Breast epithelium (tissue), 4 donors: ENCODE data around the gene SEPTIN8. TPM values are rescaled to one million over a fixed set of nuclear protein-coding genes. Genes with fewer than 3 reads are reported as not detected.

Experiments used
- DNase-seq, 2 donors: peaks; one replicate each; pipeline ENCODE4 v3.0.0-alpha.2; 2019; ENCODE audit warnings: low spot score in 2 of 2
- H3K27ac ChIP-seq, 2 donors: fragments of 200-600 bp; sonication (generic) in 1 of 2; one replicate each; pipeline ENCODE4 v1.5.1; 2016 to 2019; ENCODE audit warnings: mild to moderate bottlenecking in 1 of 2
- H3K27me3 ChIP-seq, 2 donors: fragments of 200-600 bp; sonication (generic) in 1 of 2; one replicate each; pipeline versions ENCODE4 v1.5.1 to v1.6.0; 2017 to 2019; ENCODE audit warnings: control low read depth in 1 of 2, mild to moderate bottlenecking in 1 of 2
- H3K36me3 ChIP-seq: fragments of 200-600 bp; one replicate; pipeline ENCODE4 v1.5.1; 2019
- H3K4me1 ChIP-seq, 2 donors: fragments of 200-600 bp; sonication (generic); one replicate each; pipeline ENCODE4 v1.5.1; 2016 to 2019; ENCODE audit warnings: control low read depth in 1 of 2
- H3K4me3 ChIP-seq, 3 donors: fragments of 200-600 bp; sonication (generic); 1 replicate in 2 of 3; 2 replicates in 1 of 3; pipeline ENCODE4 v1.5.1; 2016 to 2019; ENCODE audit warnings: mild to moderate bottlenecking in 3 of 3, moderate library complexity in 2 of 3
- H3K9me3 ChIP-seq, 2 donors: fragments of 200-600 bp; sonication (generic) in 1 of 2; one replicate each; pipeline ENCODE4 v1.5.1; 2016 to 2019; ENCODE audit warnings: control low read depth in 1 of 2
- CTCF ChIP-seq, 3 donors: fragments of 450-650 bp; IDR thresholded peaks; one replicate each; pipeline ENCODE4 v1.5.1; 2016 to 2017; ENCODE audit warnings: antibody characterized with exemption in 3 of 3, mild to moderate bottlenecking in 3 of 3, moderate library complexity in 3 of 3
- POLR2A ChIP-seq: fragments of 450-650 bp; IDR thresholded peaks from one replicate; pipeline ENCODE4 v1.6.1; 2016; ENCODE audit warnings: antibody characterized with exemption, mild to moderate bottlenecking, moderate library complexity
- POLR2AphosphoS5 ChIP-seq, 3 donors: sonication (generic); formaldehyde crosslinking; IDR thresholded peaks; one replicate each; pipeline ENCODE4 v1.6.1; 2017; ENCODE audit warnings: antibody characterized with exemption in 3 of 3
- intact Hi-C: fragments of 100-400 bp; cut with DNase I; formaldehyde crosslinking; loops from one replicate; pipeline ENCODE4 v1.15.1; 2023; ENCODE audit warnings: low total_unique reads
- total RNA-seq, 3 donors: library from RNA; depleted of rRNA; stranded (reverse); fragments of >200 nt; gene quantifications; one replicate each; pipeline ENCODE4 v1.1.0, GENCODE V29; 2016

The SEPTIN8 gene
- total RNA-seq, 3 donors from 2014 or later, result 26.4 to 43.0 (median 40.0) TPM

DNA sequence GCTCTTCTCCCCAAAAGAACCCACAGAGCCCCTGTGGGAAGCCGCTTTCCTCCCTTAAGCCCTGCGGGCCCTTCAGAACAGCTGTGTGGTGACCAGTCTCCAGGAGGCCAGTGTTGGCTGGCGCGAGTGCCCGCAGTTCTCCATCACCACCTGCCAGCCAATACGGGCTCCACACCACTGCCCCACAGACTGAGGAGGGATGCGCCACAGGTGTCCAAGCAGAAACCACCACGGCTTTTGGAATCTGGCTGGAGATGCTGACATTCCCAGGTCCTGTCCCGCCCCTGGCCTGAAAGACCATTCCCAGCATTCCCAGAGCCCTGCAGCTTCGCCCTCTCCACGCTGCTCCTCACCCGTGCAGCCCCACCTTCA lies 17.0 kb downstream of the SEPTIN8 start:
- intact Hi-C loops, result no loop called here
- no peak overlapping the region for H3K27ac ChIP-seq
- no peak for TF ChIP-seq POLR2AphosphoS5 (IDR thresholded peaks at IDR 0.05)
- no peak for TF ChIP-seq CTCF (IDR thresholded peaks at IDR 0.05)
- no peak for TF ChIP-seq POLR2A
- no peaks in the 10 kb centered on the region for H3K9me3 ChIP-seq
- no peaks in the 10 kb centered on the region for H3K4me1 ChIP-seq
- DNase-seq, result peak in 1 of 2 donors; percentile 13
- no peak overlapping the region for H3K4me3 ChIP-seq
- no peaks in the 10 kb centered on the region for H3K27me3 ChIP-seq
- H3K36me3 ChIP-seq, result no peaks in the 10 kb centered on the region

- TF ChIP-seq CTCF (IDR thresholded peaks at IDR 0.05) (no peak), POLR2AphosphoS5 (IDR thresholded peaks at IDR 0.05) (no peak), POLR2A (no peak)
- H3K9me3 ChIP-seq, result no peaks in the 10 kb centered on the region
- no peaks in the 10 kb centered on the region for H3K27me3 ChIP-seq
- no peak overlapping the region for H3K4me3 ChIP-seq
- peak in 1 of 2 donors; percentile 25 for DNase-seq
- H3K27ac ChIP-seq, result no peak overlapping the region
- no peaks in the 10 kb centered on the region for H3K4me1 ChIP-seq
- H3K36me3 ChIP-seq, result no peaks in the 10 kb centered on the region
- intact Hi-C loops, result no loop called here
Observed at GRCh38 chr5:132759114-132760048, 17.7 kb downstream of the SEPTIN8 start.

DNA sequence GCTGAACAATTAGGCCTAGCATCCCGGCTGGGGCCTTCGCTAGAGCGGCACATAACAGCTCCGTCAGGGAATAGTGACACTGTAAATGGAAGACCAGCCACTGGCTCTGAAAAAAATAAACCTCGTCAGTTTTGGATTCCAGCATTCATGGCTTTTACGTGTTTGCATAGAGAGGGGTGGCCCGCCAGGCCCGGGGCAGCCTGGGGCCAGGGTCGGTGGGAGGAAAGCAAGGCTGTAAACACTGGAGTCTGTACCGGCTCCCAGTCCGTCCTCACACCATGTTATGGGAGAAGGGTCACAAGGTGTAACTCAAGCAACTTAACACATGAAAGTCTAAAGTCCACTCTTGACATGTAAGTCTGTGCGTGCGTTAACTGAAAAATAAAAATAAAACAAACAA lies 18.6 kb downstream of the SEPTIN8 start:
- H3K4me3 ChIP-seq, result no peak overlapping the region
- intact Hi-C loops, result no loop called here
- no peaks in the 10 kb centered on the region for H3K36me3 ChIP-seq

DNA sequence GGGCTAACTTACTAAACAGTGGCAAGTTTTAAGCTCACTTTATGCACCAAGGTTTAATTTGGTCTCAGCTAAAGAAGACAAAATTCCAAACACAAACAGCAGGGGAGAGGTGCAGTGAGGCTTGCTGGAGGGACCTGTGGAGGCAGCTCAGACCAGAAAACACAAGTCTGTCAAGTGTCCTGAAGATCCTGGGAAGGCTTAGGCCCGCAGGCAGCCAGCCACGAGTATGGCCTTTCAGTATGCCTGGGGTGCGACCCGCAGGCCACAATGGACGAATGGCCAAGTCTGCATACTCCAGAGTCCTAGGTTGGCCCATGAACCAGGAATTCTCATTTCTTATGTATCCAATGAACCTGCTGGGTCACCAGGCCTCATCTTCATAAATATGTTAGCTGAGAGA lies 20.5 kb downstream of the SEPTIN8 start:
- Histone ChIP-seq H3K36me3 (no peaks in the 10 kb centered on the region), H3K27ac (no peak overlapping the region), H3K4me1 (no peaks in the 10 kb centered on the region), H3K27me3 (no peaks in the 10 kb centered on the region), H3K9me3 (no peaks in the 10 kb centered on the region), H3K4me3 (no peak overlapping the region)
- no peak for DNase-seq
- intact Hi-C loops, result no loop called here
- TF ChIP-seq POLR2A, result no peak
- no peak for TF ChIP-seq CTCF (IDR thresholded peaks at IDR 0.05)
- no peak for TF ChIP-seq POLR2AphosphoS5 (IDR thresholded peaks at IDR 0.05)

More for the DNA sequence above, 18.6 kb downstream of the SEPTIN8 start:
- Histone ChIP-seq H3K27me3 (no peaks in the 10 kb centered on the region), H3K27ac (no peak overlapping the region), H3K9me3 (no peaks in the 10 kb centered on the region), H3K4me1 (no peaks in the 10 kb centered on the region)
- TF ChIP-seq CTCF (IDR thresholded peaks at IDR 0.05), result no peak
- peak in 1 of 2 donors; percentile 14 for DNase-seq

- H3K36me3 ChIP-seq, result no peaks in the 10 kb centered on the region
- peak in 1 of 2 donors; percentile 9 for DNase-seq
- no peaks in the 10 kb centered on the region for H3K27me3 ChIP-seq
- no peak overlapping the region for H3K27ac ChIP-seq
- H3K4me1 ChIP-seq, result no peaks in the 10 kb centered on the region
- no peak overlapping the region for H3K4me3 ChIP-seq
- intact Hi-C loops, result no loop called here
- TF ChIP-seq POLR2A, result no peak
- no peak for TF ChIP-seq POLR2AphosphoS5 (IDR thresholded peaks at IDR 0.05)
- TF ChIP-seq CTCF (IDR thresholded peaks at IDR 0.05), result no peak
- H3K9me3 ChIP-seq, result no peaks in the 10 kb centered on the region
Observed at GRCh38 chr5:132754947-132755346, 22.1 kb downstream of the SEPTIN8 start.
